NB4 (cell line): ENCODE measurements around the gene AK8.

Experiments used
- CTCF ChIP-seq: IDR thresholded peaks from one replicate; pipeline ENCODE4 v1.5.1; 2012; ENCODE audit warnings: low read depth, low read length
- POLR2A ChIP-seq: IDR thresholded peaks from 2 replicates; pipeline ENCODE4 v1.6.1; 2011; ENCODE audit warnings: mild to moderate bottlenecking; ENCODE audit not compliant: insufficient read length; ENCODE audit errors: extremely low read depth

GRCh38 chr9:132677976-132678375, 200.1 kb downstream of the AK8 start:
- TF ChIP-seq CTCF = no peak
- no peak for TF ChIP-seq POLR2A
